Neural progenitor cell (in vitro differentiated cells): ENCODE data around the gene VAPA. TPM values are rescaled to one million over a fixed set of nuclear protein-coding genes. Genes with fewer than 3 reads are reported as not detected.

Source experiments
- DNase-seq: peaks from one replicate; pipeline ENCODE4 v3.0.0-alpha.2; 2016; ENCODE audit warnings: low spot score
- H2AFZ ChIP-seq: fragments of 200-600 bp; sonication (generic); replicated peaks from 2 replicates; pipeline ENCODE4 v1.6.1; 2016; ENCODE audit warnings: antibody characterized with exemption
- H3F3A ChIP-seq: fragments of 200-600 bp; sonication (generic); 2 replicates; pipeline ENCODE4 v1.6.1; 2016; ENCODE audit warnings: antibody characterized with exemption, low read depth
- H3K27ac ChIP-seq: fragments of 200-600 bp; sonication (generic); 2 replicates; pipeline ENCODE4 v1.5.1; 2016; ENCODE audit warnings: mild to moderate bottlenecking
- H3K27me3 ChIP-seq: fragments of 200-600 bp; sonication (generic); 2 replicates; pipeline ENCODE4 v1.6.1; 2016; ENCODE audit warnings: mild to moderate bottlenecking, moderate library complexity
- H3K36me3 ChIP-seq: fragments of 200-600 bp; sonication (generic); 2 replicates; pipeline ENCODE4 v1.5.1; 2016
- H3K4me1 ChIP-seq: fragments of 200-600 bp; sonication (generic); 2 replicates; pipeline ENCODE4 v1.6.1; 2016; ENCODE audit warnings: mixed run types
- H3K4me2 ChIP-seq: fragments of 200-600 bp; sonication (generic); 2 replicates; pipeline ENCODE4 v1.6.1; 2016
- H3K4me3 ChIP-seq: fragments of 200-600 bp; sonication (generic); 2 replicates; pipeline ENCODE4 v1.5.1; 2016
- H3K79me2 ChIP-seq: fragments of 200-600 bp; sonication (generic); 2 replicates; pipeline ENCODE4 v1.6.1; 2016; ENCODE audit warnings: low read depth
- H3K9ac ChIP-seq: fragments of 200-600 bp; sonication (generic); 2 replicates; pipeline ENCODE4 v1.6.1; 2016
- H3K9me3 ChIP-seq: fragments of 200-600 bp; sonication (generic); 2 replicates; pipeline ENCODE4 v1.5.1; 2016; ENCODE audit warnings: low read depth
- H4K20me1 ChIP-seq: fragments of 200-600 bp; sonication (generic); 2 replicates; pipeline ENCODE4 v1.6.1; 2016; ENCODE audit warnings: low read depth
- H3K27ac Mint-ChIP-seq: 3 replicates; pipeline ENCODE4 v1.8.0; 2021; ENCODE audit warnings: mixed read lengths
- H3K27me3 Mint-ChIP-seq: 2 replicates; pipeline ENCODE4 v1.8.0; 2022; ENCODE audit warnings: low read depth, mild to moderate bottlenecking, inconsistent platforms, moderate library complexity, mixed read lengths; ENCODE audit not compliant: insufficient read depth
- H3K36me3 Mint-ChIP-seq: 3 replicates; pipeline ENCODE4 v1.8.0; 2021; ENCODE audit warnings: mixed read lengths
- H3K4me1 Mint-ChIP-seq: 3 replicates; pipeline ENCODE4 v1.8.0; 2021; ENCODE audit warnings: mixed read lengths
- H3K4me3 Mint-ChIP-seq: 3 replicates; pipeline ENCODE4 v1.8.0; 2021; ENCODE audit warnings: mild to moderate bottlenecking, moderate library complexity, mixed read lengths
- H3K9me3 Mint-ChIP-seq: 3 replicates; pipeline ENCODE4 v1.8.0; 2020; ENCODE audit warnings: mixed read lengths
- EZH2 ChIP-seq: fragments of 200-600 bp; sonication (generic); IDR thresholded peaks from 2 replicates; pipeline ENCODE4 v1.6.1; 2017; ENCODE audit warnings: antibody characterized with exemption, mild to moderate bottlenecking, moderate library complexity
- EZH2phosphoT487 ChIP-seq: fragments of 200-600 bp; sonication (generic); IDR thresholded peaks from 2 replicates; pipeline ENCODE4 v1.6.1; 2017; ENCODE audit warnings: antibody characterized with exemption
- total RNA-seq: library from RNA; depleted of rRNA; stranded (reverse); fragments of >200 nt; gene quantifications from 2 replicates; pipeline ENCODE4 v1.2.3, GENCODE V29; 2015; ENCODE audit warnings: low replicate concordance
- TF ChIP-seq, protein P1 (sequence below): fragments of 200-600 bp; sonication (generic); IDR thresholded peaks from 2 replicates; pipeline ENCODE4 v1.5.1; 2017; ENCODE audit warnings: antibody characterized with exemption, mild to moderate bottlenecking

Gene VAPA
- total RNA-seq, 1 donor from 2014 or later = 285 TPM

DNA sequence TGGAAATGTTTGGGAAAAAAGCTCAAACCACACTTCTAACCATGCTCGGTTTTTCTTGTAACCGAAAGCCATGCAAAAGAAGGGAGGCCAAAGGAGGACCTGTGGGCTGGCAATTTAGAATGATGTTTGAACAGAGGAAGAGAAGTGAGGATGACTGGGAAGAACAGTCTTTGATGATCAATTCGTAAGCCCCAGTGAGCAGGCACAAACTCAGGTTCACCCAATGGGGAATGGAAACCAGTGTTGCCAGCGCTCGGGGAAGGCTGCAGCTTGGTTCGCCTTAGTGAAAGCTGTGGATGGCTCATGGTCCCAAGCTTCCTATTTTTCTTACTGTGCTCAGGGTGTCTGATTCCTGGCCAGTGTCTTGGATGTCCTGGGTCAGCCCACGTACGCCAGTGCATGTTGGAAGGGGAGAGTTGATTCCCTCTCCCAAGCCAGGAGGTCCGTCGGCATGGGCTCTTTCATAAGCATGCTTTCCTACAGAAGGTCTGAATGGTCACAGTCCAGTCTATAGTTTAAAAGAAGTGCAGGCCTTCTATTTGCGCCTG is 79.2 kb downstream of the VAPA start:
- TF ChIP-seq, protein P1, sequence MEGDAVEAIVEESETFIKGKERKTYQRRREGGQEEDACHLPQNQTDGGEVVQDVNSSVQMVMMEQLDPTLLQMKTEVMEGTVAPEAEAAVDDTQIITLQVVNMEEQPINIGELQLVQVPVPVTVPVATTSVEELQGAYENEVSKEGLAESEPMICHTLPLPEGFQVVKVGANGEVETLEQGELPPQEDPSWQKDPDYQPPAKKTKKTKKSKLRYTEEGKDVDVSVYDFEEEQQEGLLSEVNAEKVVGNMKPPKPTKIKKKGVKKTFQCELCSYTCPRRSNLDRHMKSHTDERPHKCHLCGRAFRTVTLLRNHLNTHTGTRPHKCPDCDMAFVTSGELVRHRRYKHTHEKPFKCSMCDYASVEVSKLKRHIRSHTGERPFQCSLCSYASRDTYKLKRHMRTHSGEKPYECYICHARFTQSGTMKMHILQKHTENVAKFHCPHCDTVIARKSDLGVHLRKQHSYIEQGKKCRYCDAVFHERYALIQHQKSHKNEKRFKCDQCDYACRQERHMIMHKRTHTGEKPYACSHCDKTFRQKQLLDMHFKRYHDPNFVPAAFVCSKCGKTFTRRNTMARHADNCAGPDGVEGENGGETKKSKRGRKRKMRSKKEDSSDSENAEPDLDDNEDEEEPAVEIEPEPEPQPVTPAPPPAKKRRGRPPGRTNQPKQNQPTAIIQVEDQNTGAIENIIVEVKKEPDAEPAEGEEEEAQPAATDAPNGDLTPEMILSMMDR = no peak
- TF ChIP-seq EZH2phosphoT487 = no peak
- TF ChIP-seq EZH2 = no peak
- Mint-ChIP-seq H3K4me3 (no peak overlapping the region), H3K27ac (peak overlapping the region; percentile 54), H3K36me3 (peaks cover 2% of the 10 kb centered on the region), H3K27me3 (peaks cover 10% of the 10 kb centered on the region), H3K4me1 (peaks cover 23% of the 10 kb centered on the region), H3K9me3 (peaks cover 16% of the 10 kb centered on the region)
- no peaks in the 10 kb centered on the region for H3K36me3 ChIP-seq
- H3K79me2 ChIP-seq = no peaks in the 10 kb centered on the region
- no peak overlapping the region for H3K9ac ChIP-seq
- no peak for DNase-seq
- H4K20me1 ChIP-seq = no peaks in the 10 kb centered on the region
- H3K4me2 ChIP-seq = no peak overlapping the region
- H3K27ac ChIP-seq = no peak overlapping the region
- peaks cover 4% of the 10 kb centered on the region for H3K4me1 ChIP-seq
- H3K27me3 ChIP-seq = no peaks in the 10 kb centered on the region
- H3K9me3 ChIP-seq = no peaks in the 10 kb centered on the region
- no peak overlapping the region for H2AFZ ChIP-seq
- H3K4me3 ChIP-seq = no peak overlapping the region
- H3F3A ChIP-seq = no peaks in the 10 kb centered on the region

DNA sequence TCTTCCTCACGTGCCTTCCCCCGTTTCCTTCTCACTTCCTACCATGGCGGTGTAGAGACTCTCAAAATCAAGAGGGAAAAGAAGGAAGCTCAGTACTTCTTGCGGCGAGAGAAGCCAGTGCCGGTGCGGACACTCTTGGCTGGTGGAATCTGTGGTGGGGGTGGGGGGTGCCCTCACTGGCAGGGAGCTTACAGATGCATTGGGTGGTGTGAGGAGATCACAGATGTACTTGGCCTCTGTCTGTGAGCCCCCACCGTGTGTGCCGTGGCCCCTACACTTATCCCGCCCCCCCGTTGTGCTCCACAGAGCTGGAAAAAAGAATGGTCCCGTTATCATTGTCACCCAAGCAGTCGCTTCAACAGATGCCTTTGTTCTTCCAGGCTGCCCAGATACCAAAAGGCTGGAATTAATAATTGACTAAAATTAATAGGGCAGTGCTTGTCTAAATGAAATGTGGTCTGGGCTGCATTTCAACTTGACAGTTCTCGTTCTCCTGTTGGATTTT is 79.8 kb downstream of the VAPA start:
- H3K27me3 ChIP-seq = no peaks in the 10 kb centered on the region
- H3K4me1 Mint-ChIP-seq = peaks cover 18% of the 10 kb centered on the region
- peaks cover 4% of the 10 kb centered on the region for H3K36me3 Mint-ChIP-seq
- no peak overlapping the region for H3K9ac ChIP-seq
- H3K4me3 ChIP-seq = no peak overlapping the region
- H3K4me2 ChIP-seq = no peak overlapping the region
- H3K27ac ChIP-seq = no peak overlapping the region
- no peaks in the 10 kb centered on the region for H4K20me1 ChIP-seq
- TF ChIP-seq EZH2phosphoT487 (no peak), EZH2 (no peak)
- TF ChIP-seq, protein P1 = no peak
- H2AFZ ChIP-seq = no peak overlapping the region
- H3K4me1 ChIP-seq = peaks cover 1% of the 10 kb centered on the region
- H3K9me3 Mint-ChIP-seq = peaks cover 20% of the 10 kb centered on the region
- peaks cover 10% of the 10 kb centered on the region for H3K27me3 Mint-ChIP-seq
- DNase-seq = no peak
- H3K36me3 ChIP-seq = no peaks in the 10 kb centered on the region
- H3K9me3 ChIP-seq = no peaks in the 10 kb centered on the region
- no peaks in the 10 kb centered on the region for H3K79me2 ChIP-seq
- no peaks in the 10 kb centered on the region for H3F3A ChIP-seq
- H3K27ac Mint-ChIP-seq = no peak overlapping the region
- no peak overlapping the region for H3K4me3 Mint-ChIP-seq

DNA sequence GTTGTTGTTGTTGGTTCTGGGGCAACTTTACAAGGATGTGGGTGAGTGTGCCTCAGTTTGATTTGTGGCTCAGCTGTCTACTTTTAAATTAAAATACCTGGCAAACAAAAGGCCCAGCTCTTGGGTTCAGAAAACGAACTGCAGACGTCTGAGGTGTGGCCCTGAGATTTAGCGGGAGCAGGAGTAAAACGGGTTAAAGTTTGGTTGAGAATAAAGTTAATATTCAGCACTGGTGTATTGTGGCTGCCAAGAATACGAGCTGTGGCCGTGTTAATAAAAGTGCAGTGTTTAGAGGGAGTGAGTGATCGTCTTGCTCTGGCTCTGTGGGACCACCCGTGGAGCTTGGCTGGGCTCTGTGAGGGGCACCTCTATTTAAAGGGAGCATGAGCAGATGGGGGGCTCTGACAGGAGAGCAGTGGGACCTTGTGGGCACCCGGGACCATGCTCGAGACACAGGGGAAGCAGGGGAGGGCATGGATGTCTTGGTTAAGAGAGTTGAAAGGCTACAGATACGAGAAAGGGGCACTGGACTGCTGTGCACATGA is 80.3 kb downstream of the VAPA start:
- H3K79me2 ChIP-seq = no peaks in the 10 kb centered on the region
- no peak for DNase-seq
- H2AFZ ChIP-seq = no peak overlapping the region
- Mint-ChIP-seq H3K4me1 (peaks cover 14% of the 10 kb centered on the region), H3K4me3 (no peak overlapping the region), H3K9me3 (peaks cover 20% of the 10 kb centered on the region), H3K27me3 (peaks cover 10% of the 10 kb centered on the region), H3K36me3 (peaks cover 4% of the 10 kb centered on the region), H3K27ac (no peak overlapping the region)
- H3K27me3 ChIP-seq = no peaks in the 10 kb centered on the region
- no peak overlapping the region for H3K27ac ChIP-seq
- H3K36me3 ChIP-seq = no peaks in the 10 kb centered on the region
- no peak overlapping the region for H3K4me3 ChIP-seq
- H3K4me1 ChIP-seq = no peaks in the 10 kb centered on the region
- no peak overlapping the region for H3K9ac ChIP-seq
- no peaks in the 10 kb centered on the region for H3K9me3 ChIP-seq
- H3F3A ChIP-seq = no peaks in the 10 kb centered on the region
- no peak overlapping the region for H3K4me2 ChIP-seq
- no peaks in the 10 kb centered on the region for H4K20me1 ChIP-seq
- TF ChIP-seq EZH2phosphoT487 (no peak), EZH2 (no peak)
- TF ChIP-seq, protein P1 = no peak
